ENCODE data around the gene FEZ2.

Gene FEZ2

GRCh38 chr2:36561237-36561944, 36.6 kb downstream of the FEZ2 start:
- no peak for DNase-seq (ENCODE audit: low read depth)

- no peak for DNase-seq (ENCODE audit: low read depth)
Measured at GRCh38 chr2:36560726-36561125, 37.2 kb downstream of the FEZ2 start.

- no peak for DNase-seq (ENCODE audit: low read depth)
Measured at GRCh38 chr2:36559221-36559942, 38.6 kb downstream of the FEZ2 start.

- no peak for DNase-seq (ENCODE audit: low read depth)
Measured at GRCh38 chr2:36556842-36557241, 41.1 kb downstream of the FEZ2 start.

- no peak for DNase-seq (ENCODE audit: low read depth)
Measured at GRCh38 chr2:36555789-36556188, 42.2 kb downstream of the FEZ2 start.

GRCh38 chr2:36554531-36554930, 43.4 kb downstream of the FEZ2 start:
- DNase-seq (ENCODE audit: low read depth) = no peak

- no peak for DNase-seq (ENCODE audit: low read depth)
Measured at GRCh38 chr2:36553683-36554082, 44.3 kb downstream of the FEZ2 start.

- DNase-seq (ENCODE audit: low read depth) = no peak
Measured at GRCh38 chr2:36550006-36550405, 48.0 kb downstream of the FEZ2 start.

- DNase-seq (ENCODE audit: low read depth) = no peak
Measured at GRCh38 chr2:36549165-36549574, 48.8 kb downstream of the FEZ2 start.

- DNase-seq (ENCODE audit: low read depth) = no peak
Measured at GRCh38 chr2:36547906-36548305, 50.1 kb downstream of the FEZ2 start.

GRCh38 chr2:36545871-36546416, 52.0 kb downstream of the FEZ2 start:
- DNase-seq (ENCODE audit: low read depth) = no peak

GRCh38 chr2:36544638-36545338, 53.2 kb downstream of the FEZ2 start:
- no peak for DNase-seq (ENCODE audit: low read depth)

GRCh38 chr2:36541891-36542595, 55.9 kb downstream of the FEZ2 start:
- no peak for DNase-seq (ENCODE audit: low read depth)

GRCh38 chr2:36540986-36541754, 56.8 kb downstream of the FEZ2 start:
- DNase-seq (ENCODE audit: low read depth) = no peak

- DNase-seq (ENCODE audit: low read depth) = no peak
Measured at GRCh38 chr2:36539631-36540030, 58.3 kb downstream of the FEZ2 start.

- no peak for DNase-seq (ENCODE audit: low read depth)
Measured at GRCh38 chr2:36538335-36538734, 59.6 kb downstream of the FEZ2 start.

GRCh38 chr2:36536776-36537175, 61.2 kb downstream of the FEZ2 start:
- DNase-seq (ENCODE audit: low read depth) = no peak

- no peak for DNase-seq (ENCODE audit: low read depth)
Measured at GRCh38 chr2:36535099-36535498, 62.9 kb downstream of the FEZ2 start.

- no peak for DNase-seq (ENCODE audit: low read depth)
Measured at GRCh38 chr2:36534275-36534799, 63.6 kb downstream of the FEZ2 start.

GRCh38 chr2:36530983-36531354, 67.0 kb downstream of the FEZ2 start:
- DNase-seq (ENCODE audit: low read depth) = no peak

All from stimulated activated CD8-positive, alpha-beta memory T cell treated with anti-CD3 and anti-CD28 coated beads, Interleukin-4, amount 100 ng/mL, for 24 hours (primary cell).